NCI-H1694 (cell line): Measurements from ENCODE around the gene IL1F10.

Experiments used
- DNase-seq: peaks from one replicate; lab custom pipeline; 2025; lab: John Stamatoyannopoulos, UW

The IL1F10 gene

DNA sequence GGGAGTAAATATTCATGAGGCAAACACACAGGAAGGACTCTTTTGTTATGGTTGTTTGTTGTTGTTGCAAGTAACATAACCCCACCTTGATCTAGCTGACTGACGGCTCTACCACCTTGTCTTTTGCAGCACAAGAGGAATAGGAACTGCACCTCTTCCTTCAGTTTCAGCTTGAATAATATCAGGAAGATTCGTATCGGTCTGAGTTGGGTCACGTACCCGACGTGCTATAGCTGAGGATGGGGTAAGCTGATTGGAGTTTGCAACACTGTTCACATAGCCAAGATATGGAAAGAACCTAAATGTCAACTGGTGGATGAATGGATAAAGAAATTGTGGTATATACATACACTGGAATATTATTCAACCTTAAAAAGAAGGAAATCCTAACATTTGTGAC, 45.1 kb downstream of the IL1F10 start:
- no peak for DNase-seq

DNA sequence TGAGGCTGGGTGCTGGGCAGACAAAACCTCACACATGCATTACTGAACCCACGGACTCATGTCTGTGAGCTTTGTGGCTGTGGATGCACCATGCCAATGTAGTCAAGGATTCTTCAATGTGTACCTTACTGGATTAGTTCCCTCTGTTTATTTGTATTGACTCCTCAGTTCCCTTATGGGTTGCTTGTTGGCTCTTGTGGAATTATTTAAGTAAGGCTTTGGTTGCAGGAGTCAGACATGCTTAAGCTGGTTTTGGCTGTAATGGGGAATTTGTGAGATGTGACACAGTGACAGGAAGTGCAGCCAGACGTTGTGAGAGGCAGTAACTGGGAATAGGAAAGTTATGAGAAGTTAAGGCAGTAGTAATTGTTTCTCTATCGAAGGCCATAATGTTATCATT, 46.0 kb downstream of the IL1F10 start:
- no peak for DNase-seq

DNA sequence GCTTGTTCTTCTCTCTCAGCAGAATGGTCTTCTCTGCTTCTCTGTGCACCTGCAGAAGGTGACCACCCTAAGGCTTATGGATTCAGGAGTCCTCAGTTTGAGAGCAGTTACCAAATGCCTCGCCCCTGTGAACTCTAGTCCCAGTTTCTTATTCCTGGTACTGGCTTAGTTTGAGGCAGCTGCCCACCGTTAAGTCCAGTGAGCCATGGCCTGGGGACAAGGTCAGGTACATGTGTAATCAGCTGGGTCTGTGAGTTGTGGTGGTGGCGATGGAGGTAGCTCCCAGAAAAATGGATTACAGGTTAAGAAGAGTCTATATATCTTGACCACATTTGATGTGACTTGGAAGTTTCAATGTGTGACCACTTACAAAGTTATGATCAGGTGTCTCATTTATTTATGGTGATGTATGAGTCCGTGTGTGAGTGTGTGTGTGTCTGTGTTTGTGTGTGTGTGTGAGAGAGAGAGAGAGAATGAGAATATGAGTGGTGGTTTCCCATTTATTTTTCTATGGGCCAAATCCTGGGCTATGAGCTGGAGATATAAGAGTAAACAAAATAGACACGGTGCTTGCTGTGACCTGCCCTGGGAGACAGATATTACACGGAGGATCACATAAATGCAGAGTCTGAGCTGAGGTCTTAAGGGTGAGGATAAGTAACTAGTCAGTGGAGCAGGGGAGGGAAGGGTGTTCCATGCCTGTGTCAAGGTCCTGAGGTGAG, 46.6 kb downstream of the IL1F10 start:
- no peak for DNase-seq

DNA sequence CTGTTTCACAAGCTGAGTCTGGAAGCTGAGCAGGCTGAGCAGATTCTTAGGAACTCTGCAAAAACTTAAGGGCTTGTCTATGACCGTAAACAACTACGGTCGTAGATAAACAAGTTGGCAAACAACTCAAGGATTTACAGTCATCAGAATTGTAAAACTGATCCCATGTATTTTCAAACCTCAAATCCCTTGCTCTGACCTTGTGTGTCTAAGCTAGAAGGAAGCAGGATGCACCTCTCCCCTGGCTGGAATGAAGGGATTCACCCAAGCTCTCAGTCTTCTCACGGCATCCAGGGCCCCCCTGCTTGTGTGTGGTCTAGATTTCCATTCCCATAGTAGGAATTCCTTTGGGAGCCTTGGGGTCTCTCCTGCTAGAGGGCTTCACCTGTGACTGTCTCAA, 47.2 kb downstream of the IL1F10 start:
- DNase-seq, result no peak

DNA sequence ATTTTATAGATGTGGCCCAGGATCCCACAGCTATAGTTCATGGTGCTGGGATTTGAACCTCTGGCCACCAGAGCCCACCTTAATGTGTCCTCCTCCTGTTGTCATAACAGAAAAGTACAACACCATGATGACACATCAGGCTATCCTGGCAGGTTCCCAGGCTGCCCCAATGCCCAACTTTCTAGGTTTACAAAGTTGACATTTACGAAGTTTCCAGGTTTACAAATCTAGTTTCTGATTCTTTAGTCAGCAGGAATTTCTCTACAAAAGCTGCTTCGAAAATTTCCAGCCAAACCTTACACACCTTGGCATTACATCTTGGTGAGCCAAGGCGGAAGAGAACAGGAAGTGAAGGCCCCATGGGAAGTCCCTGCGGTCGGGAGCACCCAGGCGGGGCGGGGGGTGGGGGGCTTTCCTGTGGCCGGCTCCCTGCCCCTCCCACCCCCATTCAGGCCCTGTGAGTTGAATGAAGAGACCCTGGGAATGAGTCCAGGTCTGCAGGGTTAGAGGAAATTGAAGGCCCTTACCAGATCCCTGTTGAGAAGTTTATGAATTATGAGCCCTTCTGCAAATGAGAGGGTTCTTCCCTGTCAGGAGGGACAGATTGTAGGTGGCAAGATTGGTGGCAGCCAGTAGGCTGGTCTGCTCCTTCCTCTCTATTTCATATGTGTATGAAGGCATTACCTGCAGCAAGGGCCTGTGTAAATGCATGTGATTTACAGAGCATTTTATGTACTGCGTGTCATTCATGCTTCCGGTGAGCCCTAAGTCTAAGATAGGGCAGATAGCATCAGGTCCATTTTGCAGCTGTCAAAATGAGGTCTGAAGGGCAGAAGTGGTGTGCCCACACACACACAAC, 48.6 kb downstream of the IL1F10 start:
- DNase-seq, result no peak

DNA sequence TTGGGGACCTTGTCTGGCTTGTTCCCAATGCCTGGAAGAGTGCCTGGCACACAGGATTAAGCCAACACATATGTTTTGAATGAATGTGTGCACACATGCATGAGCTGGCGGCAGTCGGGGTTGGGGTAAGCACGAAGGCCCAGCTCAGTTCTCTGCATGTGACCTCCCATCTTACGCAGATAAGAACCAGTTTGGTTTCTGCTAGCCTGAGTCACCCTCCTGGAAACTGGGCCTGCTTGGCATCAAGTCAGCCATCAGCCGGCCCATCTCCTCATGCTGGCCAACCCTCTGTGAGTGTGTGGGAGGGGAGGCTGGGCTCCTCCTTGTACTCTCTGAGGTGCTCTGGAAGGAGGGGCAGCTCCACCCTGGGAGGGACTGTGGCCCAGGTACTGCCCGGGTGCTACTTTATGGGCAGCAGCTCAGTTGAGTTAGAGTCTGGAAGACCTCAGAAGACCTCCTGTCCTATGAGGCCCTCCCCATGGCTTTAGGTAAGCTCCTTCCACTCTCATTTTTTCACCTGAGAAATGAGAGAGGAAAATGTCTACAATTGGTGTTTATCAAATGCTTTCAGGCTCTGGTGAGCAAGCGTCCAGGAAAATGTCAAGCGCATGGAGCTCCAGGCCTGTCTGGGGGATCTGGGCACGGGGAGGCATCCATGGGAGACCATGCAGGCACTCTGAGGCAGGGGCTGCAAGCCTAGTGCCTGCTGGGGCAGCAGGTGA, 49.9 kb downstream of the IL1F10 start:
- DNase-seq, result peak; percentile 36

DNA sequence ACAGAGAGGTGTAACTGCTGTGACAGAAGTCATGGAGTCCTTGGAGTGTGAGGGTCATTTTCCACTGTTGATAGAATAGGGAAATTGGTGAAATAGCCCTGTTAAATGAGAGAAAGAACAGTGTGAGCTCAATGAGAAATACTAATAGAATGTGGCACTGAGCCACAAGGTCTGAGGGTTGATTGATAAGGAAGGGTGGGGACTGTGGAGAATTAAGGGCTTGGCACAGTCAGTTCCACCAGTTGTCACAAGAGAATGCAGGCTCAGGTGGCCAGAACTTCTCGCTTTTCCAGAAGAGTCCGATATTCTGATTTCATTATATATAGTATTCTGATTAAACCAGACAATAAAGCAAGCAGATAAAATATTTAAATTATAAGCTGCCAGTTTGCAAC, 50.5 kb downstream of the IL1F10 start:
- DNase-seq, result no peak

DNA sequence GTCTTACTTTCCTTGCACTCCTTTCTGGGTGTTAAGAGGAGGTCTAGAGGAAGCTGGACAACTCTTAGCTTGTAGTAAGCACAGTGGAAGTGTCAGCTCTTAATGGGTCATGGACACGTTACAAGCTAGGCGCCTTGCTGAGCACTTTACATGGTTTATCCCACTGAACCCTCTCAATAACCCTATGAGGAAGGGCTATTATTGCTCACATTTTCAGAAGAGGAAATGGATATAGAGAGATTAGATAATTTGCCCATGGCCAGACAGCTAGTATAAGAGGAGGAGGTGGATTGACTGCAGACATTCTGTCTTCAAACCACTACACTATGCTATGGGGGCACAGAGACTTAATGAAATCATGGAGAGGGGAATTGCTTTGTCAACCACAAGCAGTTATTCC, 51.3 kb downstream of the IL1F10 start:
- no peak for DNase-seq

DNA sequence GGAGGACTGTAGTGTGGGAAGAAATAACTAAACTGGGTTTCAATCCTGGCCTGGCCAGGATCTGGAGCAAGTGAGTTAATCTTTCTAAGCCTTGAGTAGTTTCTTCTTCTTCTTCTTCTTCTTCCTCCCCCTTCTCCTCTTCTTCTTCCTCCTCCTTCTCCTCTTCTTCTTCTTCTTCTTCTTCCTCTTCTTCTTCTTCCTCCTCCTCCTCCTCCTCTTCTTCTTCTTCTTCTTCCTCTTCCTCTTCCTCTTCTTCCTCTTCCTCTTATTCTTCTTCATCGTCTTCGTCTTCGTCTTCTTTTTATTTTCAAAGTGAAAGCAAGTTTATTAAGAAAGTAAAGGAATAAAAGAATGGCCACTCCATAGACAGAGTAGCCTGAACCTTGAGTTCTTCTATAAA, 53.1 kb downstream of the IL1F10 start:
- DNase-seq, result no peak

DNA sequence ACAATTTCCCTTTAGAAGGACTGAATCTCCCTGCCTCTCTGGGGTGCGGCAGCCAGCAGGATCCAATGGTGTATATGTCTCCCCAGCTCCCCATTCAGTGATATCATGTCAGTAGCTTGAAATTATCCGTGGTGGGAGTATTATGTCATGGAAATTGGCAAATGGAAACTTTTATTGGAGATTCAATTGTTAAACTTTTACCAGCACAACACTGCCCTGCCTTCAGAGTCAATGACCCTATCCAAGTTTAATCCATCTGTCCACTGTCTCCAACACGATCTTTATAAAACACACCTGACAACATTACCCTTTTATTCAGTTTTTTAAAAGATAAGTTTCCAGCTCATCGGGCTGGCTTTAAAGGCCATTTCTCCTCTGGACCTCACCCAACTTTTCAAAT, 54.6 kb downstream of the IL1F10 start:
- no peak for DNase-seq

DNA sequence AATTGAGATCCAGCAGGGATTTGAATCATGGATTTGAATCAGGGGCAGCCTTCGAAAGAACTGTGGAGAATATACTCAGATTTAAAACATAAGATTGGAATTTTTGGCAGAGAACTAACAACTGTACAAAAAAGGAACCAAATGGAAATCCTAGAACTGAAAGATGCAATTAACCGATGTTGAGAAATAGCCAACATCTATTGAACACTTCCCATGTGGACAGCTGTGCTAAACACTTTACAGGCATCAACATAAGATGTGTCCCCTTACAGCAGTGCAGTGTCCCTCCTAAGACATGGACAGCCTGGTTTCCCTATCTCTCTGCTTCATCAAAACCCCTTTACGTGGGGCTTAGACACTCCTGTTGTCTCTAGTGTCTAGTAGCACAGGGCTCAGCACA, 56.0 kb downstream of the IL1F10 start:
- DNase-seq, result no peak

DNA sequence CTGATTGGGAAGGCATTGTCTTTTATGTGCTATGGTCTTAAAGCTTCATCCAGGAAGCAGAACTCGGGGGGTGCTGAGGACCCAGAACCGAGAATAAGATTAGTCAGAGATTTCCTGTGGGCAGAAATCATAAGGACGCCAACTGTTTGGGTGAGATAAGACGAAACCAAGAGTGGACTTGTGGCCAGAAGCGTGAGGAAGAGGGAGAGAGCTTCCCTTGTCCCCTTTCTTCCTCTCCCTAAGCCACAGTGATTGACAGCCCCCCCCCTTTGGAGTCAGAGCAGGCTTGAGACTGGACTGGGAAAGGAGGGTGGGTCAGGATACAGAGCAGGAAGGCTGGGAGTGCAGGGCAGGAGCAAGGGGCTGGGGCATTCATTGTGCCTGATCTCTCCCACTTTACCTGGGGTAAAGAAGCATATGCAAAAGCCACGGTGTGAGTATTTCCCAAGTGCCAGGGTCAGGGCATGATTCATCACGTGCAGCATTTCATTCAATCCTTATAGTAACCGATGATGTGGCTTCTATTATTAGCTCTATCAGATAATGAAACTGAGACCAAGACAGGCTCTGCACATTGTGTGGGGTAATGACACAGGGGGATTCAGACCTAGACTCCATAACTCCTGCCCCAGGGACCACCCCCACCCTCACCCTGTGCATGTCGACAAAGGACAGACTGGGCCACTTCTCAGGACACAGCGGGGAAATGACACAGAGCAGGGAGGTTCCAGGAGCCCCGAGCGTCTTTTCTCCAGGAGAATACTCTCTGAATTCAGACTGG, 56.6 kb downstream of the IL1F10 start:
- no peak for DNase-seq
